ENCODE data around the gene ANAPC2.
"Not testable (repeated sequence)": the region's sequence is repeated elsewhere in the genome, so short reads cannot be mapped to it uniquely, and the experiment has no call there.

Gene ANAPC2

DNA sequence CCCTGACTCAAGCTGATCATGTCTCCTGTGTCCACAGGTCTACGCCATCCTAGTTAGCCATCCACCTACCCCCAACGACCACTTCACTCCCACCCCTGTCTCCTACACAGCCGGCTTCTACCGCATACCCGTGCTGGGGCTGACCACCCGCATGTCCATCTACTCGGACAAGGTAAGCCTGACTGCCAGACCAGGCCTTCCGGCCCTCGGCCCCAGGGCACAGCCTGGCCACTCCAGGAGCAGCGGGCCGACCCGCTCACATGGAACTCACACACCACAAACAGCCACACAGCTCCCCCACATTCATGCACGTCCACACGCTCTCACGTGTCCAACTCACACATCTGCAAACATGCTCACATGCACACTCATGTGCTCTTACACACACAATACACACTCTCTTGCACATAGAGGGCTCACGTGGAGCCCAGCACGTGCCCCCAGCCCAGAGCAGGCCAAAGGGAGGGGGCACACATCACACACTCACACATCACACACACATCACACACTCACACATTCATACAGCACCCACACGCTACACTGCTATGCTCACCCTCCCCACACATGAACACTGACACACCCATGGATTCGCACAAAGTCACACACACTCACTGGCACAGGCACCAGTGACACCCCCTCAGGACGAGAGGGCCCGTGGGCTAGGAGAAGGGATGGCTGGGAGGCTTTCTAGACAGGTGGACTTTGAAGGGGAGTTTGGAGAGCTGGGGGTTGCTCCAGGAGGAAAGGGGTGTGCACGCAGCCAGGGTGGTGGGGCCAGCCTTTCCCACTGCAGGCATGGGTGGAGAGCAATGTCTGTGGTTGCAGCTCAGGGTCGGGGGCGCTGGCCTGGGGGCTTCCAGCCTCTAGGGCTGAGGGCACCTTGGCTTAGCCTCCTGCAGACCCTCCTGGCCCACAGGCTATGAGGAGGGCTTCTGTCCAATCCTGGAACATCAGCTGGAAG lies 46.1 kb downstream of the ANAPC2 start:
- DNase-seq: no peak

DNA sequence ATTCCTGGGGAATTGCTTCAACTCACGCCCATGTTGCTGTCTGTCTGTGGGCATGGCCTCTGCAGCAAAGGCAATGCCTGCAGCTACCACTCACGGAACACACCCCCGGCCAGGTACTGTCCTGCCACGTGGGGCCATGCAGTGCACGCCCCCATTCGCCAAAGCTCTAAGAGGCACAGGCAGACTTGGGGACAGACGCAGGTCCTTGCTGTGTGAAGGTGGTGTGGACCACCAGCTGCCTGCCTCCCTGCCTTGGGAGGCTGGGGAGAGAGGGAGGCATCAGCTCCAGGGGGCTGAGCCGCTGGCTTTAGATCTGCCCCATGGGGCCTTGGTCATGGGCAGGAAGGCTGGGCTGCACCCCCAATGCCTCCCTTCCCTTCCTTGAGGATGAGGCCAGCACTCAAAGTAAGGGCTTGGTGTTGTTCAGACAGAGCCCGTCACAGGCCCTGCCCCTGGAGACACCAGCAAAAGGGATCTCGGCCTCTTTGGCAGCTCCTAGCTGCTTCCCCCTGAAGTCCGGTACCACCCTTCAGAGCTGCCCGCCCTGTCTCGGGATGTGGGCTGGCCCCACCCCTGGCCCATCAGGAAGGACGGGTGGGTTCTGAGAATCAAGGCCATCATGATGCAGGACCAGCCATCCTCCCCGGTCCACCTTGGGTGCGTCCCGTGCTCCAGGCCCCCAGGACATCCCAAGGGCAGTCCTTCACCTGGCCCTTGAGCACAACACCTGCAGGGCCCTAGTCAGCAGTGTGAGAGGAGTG lies 47.1 kb downstream of the ANAPC2 start:
- DNase-seq: no peak

GRCh38 chr9:137140151-137141012 lies 48.0 kb downstream of the ANAPC2 start:
- DNase-seq: no peak

GRCh38 chr9:137139468-137140150 lies 48.8 kb downstream of the ANAPC2 start:
- DNase-seq: no peak

DNA sequence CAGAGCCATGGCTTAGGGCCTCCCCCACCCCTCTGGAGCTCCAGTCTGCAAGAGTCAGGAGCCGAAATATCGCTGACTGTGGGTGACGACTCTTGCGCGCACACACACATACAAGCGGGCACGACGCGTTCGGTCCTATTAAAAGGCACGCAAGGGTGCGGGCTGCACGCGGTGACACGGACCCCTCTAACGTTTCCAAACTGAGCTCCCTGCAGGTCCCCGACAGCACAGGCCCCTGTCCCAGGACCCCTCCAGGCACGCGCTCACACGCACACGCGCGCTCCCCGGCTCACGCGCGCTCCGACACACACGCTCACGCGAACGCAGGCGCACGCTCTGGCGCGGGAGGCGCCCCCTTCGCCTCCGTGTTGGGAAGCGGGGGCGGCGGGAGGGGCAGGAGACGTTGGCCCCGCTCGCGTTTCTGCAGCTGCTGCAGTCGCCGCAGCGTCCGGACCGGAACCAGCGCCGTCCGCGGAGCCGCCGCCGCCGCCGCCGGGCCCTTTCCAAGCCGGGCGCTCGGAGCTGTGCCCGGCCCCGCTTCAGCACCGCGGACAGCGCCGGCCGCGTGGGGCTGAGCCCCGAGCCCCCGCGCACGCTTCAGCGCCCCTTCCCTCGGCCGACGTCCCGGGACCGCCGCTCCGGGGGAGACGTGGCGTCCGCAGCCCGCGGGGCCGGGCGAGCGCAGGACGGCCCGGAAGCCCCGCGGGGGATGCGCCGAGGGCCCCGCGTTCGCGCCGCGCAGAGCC lies 49.5 kb downstream of the ANAPC2 start, which contains the start of gene GRIN1:
Gene GRIN1 (plus strand): TSS at position 433 of the 746 bp plus-strand sequence. CDS start 333 bp downstream, outside the sequence.
- no peak for DNase-seq

- DNase-seq: peak in 1 of 2 experiments; percentile 53
These were observed 50.2 kb downstream of the ANAPC2 start for GRCh38 chr9:137138058-137138721.

DNA sequence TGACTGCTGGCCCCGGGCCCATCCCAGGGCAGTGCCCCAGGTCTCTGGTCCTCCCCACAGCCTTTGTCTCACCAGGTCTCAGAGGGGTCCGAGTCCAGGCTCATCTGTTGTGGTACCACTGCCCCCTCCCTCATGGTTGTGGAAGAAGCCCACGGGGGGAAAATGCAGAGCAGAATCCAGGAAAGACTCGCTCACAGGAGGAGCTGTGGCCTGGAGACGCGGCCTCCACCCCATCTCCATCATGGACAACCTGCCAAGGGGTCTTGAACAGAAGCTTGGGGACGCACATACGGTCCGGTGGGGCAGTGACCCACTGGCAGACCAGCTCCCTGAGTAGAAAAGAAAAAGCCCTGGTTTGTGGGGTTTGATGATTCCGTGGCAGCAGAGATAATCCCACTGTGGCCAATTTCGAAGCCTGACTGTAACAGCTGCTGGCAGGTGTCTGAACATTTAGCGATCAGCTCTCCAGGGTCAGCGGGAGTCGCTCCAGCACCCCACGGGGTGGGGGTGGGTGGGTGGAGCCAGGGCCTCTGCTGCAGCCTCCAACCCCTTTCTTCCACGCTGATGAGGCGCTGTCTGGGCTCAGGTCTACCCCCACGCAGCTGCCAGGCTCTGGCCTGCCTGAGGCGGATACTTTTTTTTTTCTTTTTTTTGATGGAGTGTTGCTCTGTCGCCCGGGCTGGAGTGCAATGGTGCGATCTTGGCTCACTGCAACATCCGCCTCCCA lies 51.3 kb downstream of the ANAPC2 start:
- DNase-seq: no peak

- DNase-seq: no peak
These were observed 52.0 kb downstream of the ANAPC2 start for GRCh38 chr9:137136261-137136880.

GRCh38 chr9:137135154-137135553 lies 53.2 kb downstream of the ANAPC2 start:
- not testable (repeated sequence) for DNase-seq

DNA sequence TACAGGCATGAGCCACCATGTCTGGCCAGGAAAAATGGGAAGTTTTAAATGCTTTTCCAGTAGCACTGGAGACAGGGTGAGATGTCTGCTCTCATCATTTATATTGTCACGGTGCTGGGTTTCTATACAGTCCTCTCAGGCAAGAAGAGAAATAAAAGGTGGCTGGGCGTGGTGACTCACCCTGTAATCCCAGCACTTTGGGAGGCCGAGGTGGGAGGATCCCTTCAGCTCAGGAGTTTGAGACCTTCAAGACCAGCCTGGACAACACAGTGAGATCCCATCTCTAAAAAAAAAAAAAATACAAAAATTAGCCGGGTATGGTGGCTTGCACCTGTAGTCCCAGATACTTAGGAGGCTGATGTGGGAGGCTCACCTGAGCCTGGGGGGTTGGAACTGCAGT lies 54.2 kb downstream of the ANAPC2 start:
- DNase-seq: no peak

DNA sequence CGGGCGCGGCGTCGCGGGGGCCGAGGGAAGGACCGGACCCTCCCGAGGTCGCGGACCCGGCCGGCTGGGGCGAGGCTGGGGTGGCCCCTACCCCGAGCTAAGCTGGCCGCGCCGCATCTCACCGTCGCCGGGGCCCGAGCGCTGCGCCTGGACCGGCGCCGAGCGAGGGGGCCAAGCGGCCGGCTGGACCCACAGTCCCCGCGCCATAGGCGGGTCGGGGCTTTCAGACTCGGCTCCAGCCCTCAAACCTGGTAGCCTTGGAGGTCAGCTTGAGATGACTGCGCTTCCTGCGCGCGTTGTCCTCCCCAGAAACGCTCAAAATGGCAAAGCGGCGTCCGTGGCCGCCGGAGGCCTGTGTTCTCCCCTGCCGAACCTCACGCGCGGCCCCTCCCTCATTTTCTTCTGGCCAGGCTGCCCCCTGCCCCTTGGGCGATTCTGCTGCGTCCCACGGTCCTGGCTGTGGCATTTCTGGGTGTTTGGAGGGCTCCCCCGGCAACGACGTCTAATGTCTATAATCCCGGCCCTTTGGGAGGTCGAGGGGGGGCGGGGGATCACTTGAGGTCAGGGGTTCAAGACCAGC lies 58.1 kb downstream of the ANAPC2 start:
- no peak for DNase-seq

DNA sequence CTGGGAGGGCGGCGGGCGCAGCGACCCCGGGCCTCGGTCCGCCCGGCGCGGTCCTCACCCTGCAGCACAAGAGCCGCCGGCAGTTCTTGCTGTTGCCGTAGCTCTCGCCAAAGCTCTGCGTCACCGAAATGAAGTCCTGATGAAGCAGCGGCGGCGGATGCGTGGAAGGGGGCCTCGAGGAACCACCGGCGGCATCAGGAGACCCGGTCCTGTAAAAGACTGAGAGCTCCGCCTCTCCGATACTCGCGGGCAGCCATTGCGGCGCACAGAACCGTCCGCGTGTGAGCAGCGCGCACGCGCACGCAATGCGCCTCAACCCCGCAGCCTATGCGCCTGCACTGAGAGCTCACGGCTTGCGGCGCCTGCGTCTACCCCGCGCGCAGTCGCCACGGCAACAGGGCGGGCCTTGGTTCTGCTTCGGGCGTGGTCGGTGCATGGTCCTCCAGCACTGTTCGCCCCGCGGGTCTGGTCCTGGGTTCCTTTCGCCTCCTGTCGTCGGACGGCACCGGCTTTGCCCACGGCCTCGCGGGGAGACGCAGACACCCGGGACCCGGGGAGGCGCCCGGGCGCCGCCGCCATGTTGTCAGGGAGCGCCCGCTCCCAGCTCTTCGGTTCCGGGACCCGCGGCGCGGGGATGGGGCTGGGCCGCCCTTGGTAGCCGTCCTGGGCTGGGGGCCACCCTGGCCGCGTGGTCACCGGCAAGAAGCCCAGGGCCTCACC lies 58.7 kb downstream of the ANAPC2 start:
- DNase-seq: peak; percentile 73 to 93

GRCh38 chr9:137128862-137129455 lies 59.4 kb downstream of the ANAPC2 start:
- DNase-seq: no peak

DNA sequence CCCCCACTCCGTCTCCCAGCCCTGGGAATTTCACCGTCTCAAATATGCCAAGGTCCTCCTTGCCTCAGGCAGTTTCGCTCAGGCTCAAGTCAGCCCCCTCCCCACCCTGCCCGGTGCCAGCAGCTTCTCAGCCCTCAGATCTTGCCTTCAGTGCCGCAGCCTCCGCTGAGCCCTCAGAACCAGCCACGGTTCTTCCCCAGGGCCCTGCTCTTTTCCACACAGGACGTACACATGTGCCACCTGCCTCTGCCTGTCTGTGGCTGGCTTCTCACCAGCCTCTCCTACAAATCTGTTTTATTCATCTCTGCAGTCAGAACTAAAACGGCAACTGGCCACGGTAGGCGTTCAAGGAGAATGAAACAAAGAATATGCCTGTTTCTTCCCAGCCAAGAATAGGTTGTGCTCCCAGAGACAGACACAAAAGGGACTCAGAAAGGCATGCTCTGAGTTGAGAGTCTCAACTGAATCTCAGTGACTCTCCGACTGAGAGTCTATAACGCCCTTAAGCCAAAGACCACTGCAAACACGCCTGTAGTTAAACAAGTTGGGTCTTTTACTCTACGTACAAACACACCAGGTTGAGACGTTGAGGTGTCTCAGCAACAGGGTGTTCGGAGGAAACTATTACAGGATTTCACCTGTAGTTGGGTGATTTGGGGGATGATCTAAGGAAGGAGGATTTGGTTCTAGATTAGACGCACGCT lies 60.0 kb downstream of the ANAPC2 start:
- DNase-seq: no peak

DNA sequence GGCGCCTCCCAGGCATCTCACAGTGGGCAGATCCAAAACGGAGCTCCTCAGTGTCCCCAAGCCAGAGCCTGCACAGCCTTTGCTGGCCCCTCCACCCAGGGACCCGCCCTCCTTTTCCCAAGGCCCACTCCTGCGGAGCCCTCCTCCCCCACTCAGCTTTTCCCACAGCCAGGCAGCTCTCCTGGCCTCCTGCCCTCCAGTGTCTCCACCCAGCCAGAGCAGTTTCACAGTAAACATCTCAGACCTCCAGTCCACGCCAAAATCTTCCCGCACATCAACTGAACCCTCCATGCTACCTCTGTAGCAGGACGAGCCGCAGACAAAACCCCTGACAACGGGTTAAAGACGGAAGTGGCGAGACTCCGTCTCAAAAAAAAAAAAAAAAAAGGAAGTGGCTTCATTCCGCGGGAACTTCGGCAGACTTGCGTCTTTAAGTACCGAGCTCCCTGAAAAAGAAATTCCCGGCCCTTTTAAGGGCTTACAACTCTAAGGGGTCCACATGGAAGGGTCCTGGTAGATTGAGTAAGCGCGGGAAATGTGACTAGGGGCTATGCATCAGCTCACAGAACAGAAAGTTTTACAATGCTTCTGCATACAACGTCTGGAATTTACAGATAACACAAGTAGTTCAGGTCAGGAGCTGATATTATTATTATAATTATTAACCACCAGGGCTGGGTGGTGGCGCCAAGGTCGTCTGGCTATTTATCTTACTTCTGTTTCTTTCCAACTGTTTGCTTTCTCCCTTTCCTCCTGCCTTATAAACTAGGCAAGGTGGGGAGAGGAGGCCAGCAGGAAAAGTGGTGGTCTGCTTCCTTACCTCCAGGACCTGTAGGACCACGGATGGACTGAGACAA lies 60.8 kb downstream of the ANAPC2 start:
- no peak for DNase-seq

GRCh38 chr9:137126786-137127185 lies 61.6 kb downstream of the ANAPC2 start:
- DNase-seq: no peak
